ENCODE results near the gene PKD1.
"Not testable (repeated sequence)": the region's sequence is repeated elsewhere in the genome, so short reads cannot be mapped to it uniquely, and the experiment has no call there.

DNA sequence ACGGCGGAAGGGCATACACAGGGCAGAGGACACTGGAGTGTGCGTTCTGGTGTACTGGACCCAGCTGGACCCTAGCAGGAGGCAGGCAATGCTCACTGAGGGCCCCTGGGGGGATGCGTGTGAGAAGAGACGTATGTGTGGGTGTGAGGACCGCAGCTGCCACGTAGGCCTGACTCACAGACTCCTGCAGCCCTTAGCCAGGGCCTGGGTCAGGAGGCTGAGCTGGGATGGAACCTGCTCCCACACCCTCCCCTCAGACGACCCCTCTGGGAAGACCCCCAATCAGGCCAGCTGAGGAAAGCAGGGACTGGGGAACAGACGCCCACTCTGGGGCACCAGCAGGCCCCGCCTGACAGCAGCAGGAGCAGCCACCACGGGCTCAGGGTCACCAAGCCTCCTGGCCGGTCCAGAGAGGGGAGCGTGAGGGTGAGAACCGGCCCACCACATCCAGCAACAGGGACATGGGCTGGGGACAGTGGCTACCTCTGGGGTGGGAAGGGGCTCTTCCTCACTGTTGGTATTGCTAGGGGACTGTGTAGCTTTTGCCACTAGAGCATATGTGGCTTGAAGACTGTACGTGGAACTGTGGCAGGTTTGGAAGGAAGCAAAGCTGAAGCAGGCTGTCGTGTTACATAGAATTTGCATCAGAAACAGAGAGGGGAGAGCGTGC lies 28.4 kb downstream of the PKD1 start:
- TF ChIP-seq, protein P1, sequence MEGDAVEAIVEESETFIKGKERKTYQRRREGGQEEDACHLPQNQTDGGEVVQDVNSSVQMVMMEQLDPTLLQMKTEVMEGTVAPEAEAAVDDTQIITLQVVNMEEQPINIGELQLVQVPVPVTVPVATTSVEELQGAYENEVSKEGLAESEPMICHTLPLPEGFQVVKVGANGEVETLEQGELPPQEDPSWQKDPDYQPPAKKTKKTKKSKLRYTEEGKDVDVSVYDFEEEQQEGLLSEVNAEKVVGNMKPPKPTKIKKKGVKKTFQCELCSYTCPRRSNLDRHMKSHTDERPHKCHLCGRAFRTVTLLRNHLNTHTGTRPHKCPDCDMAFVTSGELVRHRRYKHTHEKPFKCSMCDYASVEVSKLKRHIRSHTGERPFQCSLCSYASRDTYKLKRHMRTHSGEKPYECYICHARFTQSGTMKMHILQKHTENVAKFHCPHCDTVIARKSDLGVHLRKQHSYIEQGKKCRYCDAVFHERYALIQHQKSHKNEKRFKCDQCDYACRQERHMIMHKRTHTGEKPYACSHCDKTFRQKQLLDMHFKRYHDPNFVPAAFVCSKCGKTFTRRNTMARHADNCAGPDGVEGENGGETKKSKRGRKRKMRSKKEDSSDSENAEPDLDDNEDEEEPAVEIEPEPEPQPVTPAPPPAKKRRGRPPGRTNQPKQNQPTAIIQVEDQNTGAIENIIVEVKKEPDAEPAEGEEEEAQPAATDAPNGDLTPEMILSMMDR (conservative IDR thresholded peaks at IDR 0.05) = not testable (repeated sequence)
- not testable (repeated sequence) for TF ChIP-seq EZH2 (IDR thresholded peaks at IDR 0.05; ENCODE audit: low read depth)
